Esophagus squamous epithelium (tissue), 5 donors: ENCODE data around the gene RIMBP2. TPM values are rescaled to one million over a fixed set of nuclear protein-coding genes. Genes with fewer than 3 reads are reported as not detected.

Experiments used
- DNase-seq: peaks from one replicate; lab custom pipeline; 2025; lab: John Stamatoyannopoulos, UW
- H3K27ac ChIP-seq, 4 donors: fragments of 200-600 bp; sonication (generic); one replicate each; pipeline ENCODE4 v1.5.1; 2016 to 2019; ENCODE audit warnings: mild to moderate bottlenecking in 1 of 4
- H3K27me3 ChIP-seq, 4 donors: fragments of 200-600 bp; sonication (generic); 1 replicate in 3 of 4; 2 replicates in 1 of 4; pipeline versions ENCODE4 v1.5.1 to v1.6.0; 2017 to 2021; ENCODE audit warnings: antibody characterized with exemption in 1 of 4
- H3K36me3 ChIP-seq, 3 donors: fragments of 200-600 bp; sonication (generic); one replicate each; pipeline ENCODE4 v1.5.1; 2016 to 2019
- H3K4me1 ChIP-seq, 3 donors: fragments of 200-600 bp; sonication (generic); one replicate each; pipeline ENCODE4 v1.5.1; 2017 to 2019
- H3K4me3 ChIP-seq, 4 donors: fragments of 200-600 bp; sonication (generic); 1 replicate in 3 of 4; 2 replicates in 1 of 4; pipeline ENCODE4 v1.5.1; 2016 to 2019; ENCODE audit warnings: mild to moderate bottlenecking in 2 of 4, moderate library complexity in 1 of 4
- H3K9me3 ChIP-seq, 3 donors: fragments of 200-600 bp; sonication (generic); one replicate each; pipeline ENCODE4 v1.5.1; 2016 to 2019
- CTCF ChIP-seq, 6 experiments: fragments of 450-650 bp in 4 of 6; fragments of 200-600 bp in 2 of 6; sonication (generic) in 2 of 6; IDR thresholded peaks; one replicate each; pipeline ENCODE4 v1.5.1; 2016 to 2019; ENCODE audit warnings: antibody characterized with exemption in 6 of 6, mild to moderate bottlenecking in 4 of 6, moderate library complexity in 4 of 6
- POLR2A ChIP-seq, 4 donors: fragments of 450-650 bp; IDR thresholded peaks; one replicate each; pipeline ENCODE4 v1.6.1; 2017; ENCODE audit warnings: antibody characterized with exemption in 4 of 4, mild to moderate bottlenecking in 4 of 4, moderate library complexity in 3 of 4
- WGBS, 2 donors: methylation state at CpG; one replicate each; pipeline ENCODE4 v1.1.5; 2018; 5-methylcytosine and 5-hydroxymethylcytosine counted together
- intact Hi-C: fragments of 100-400 bp; cut with DNase I; formaldehyde crosslinking; loops from one replicate; pipeline ENCODE4 v1.15.0; 2022
- total RNA-seq, 4 donors: library from RNA; depleted of rRNA; stranded (reverse); fragments of >200 nt; gene quantifications; one replicate each; pipeline ENCODE4 v1.1.0, GENCODE V29; 2016
- donor health status: DM: yes; HTN: yes; CAD: no.

RIMBP2 gene
- total RNA-seq, 4 donors from 2014 or later = 0.08 to 0.76 (median 0.46) TPM

GRCh38 chr12:130460611-130461446 lies 255.3 kb downstream of the RIMBP2 start:
- no peaks in the 10 kb centered on the region for H3K36me3 ChIP-seq
- H3K4me1 ChIP-seq = no peaks in the 10 kb centered on the region
- no peak overlapping the region for H3K27ac ChIP-seq
- no peak overlapping the region for H3K4me3 ChIP-seq
- TF ChIP-seq POLR2A (IDR thresholded peaks at IDR 0.05) (no peak), CTCF (IDR thresholded peaks at IDR 0.05) (no peak)
- no peak for DNase-seq
- WGBS, 2 donors = 78 to 84% methylated on average over 5 to 14 of the region's 28 CpGs
- intact Hi-C loops = no loop called here
- peaks cover 0 to 8% (median 0%) of the 10 kb centered on the region in 4 donors for H3K27me3 ChIP-seq
- no peaks in the 10 kb centered on the region for H3K9me3 ChIP-seq

DNA sequence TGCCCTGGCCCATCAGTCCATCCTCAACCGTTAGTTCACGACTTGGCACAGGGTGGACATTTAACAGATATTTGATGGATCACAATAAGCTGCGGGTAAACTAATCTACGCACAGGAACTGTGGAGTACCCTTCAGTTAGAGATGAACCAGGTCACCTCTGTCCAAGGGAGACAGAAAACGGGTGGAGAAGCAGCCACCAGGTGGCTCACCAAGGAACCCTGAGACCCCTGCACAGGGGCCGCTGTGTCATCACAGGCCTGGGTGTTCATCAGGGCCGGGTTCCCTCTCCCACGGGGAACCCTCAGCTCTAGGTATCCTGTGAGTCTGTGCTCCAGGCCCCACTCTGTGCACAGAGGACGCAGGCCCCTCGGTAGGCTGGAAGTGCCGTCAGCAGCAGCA lies 256.2 kb downstream of the RIMBP2 start:
- TF ChIP-seq POLR2A (IDR thresholded peaks at IDR 0.05) = no peak
- TF ChIP-seq CTCF (IDR thresholded peaks at IDR 0.05) = no peak
- no peak for DNase-seq
- intact Hi-C loops = no loop called here
- H3K36me3 ChIP-seq = no peaks in the 10 kb centered on the region
- WGBS, 2 donors = 67 to 98% methylated on average over 5 to 7 of the region's 11 CpGs
- no peaks in the 10 kb centered on the region for H3K4me1 ChIP-seq
- H3K27ac ChIP-seq = no peak overlapping the region
- peaks cover 0 to 3% (median 0%) of the 10 kb centered on the region in 4 donors for H3K27me3 ChIP-seq
- H3K4me3 ChIP-seq = no peak overlapping the region
- H3K9me3 ChIP-seq = no peaks in the 10 kb centered on the region

DNA sequence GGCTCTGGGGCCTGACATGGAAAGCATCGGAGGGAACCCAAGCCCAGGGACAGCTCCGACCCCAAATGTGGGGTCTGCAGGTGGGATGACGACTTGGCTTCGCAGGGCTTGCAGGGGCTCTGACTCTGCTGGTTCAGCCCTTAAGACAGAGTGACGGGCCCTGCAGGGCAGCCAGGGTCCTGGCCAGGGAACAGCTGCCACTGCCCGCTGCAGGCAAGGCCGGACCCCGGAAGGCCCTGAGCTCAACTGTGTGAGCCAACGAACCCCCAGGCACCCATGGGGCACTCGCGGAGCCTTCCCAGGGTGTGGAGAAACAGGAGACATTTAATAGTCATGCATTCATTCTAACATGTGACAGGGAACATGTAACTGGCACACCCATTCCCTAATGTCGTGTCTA lies 257.8 kb downstream of the RIMBP2 start:
- no peak for DNase-seq
- H3K9me3 ChIP-seq = no peaks in the 10 kb centered on the region
- WGBS, 2 donors = 79 to 80% methylated on average over 4 to 11 of the region's 12 CpGs

DNA sequence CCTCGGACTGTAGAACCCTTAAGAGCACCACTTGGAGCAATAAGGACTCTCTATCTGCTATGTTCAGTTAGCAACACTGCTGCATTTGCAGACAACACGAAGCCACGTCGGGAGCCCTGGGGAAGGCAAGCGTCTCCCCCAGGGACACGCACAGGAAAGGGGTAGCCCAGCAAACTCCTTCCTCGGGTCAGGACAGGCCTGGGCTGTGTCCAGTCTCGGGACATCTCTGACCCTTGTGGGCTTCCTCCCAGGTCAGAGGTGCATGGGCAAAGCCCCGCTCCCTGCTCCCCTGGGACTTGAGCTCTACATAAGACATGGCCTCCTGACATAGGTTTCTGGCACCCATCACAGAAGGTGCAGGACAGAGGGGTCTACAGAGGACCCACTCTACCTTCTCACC lies 258.9 kb downstream of the RIMBP2 start:
- H3K4me1 ChIP-seq = no peaks in the 10 kb centered on the region
- no peaks in the 10 kb centered on the region for H3K36me3 ChIP-seq
- DNase-seq = no peak
- 20 to 100% methylated on average over 1 to 3 of the region's 9 CpGs for WGBS, 2 donors
- H3K27ac ChIP-seq = no peak overlapping the region
- H3K4me3 ChIP-seq = no peak overlapping the region
- peaks cover 0 to 3% (median 0%) of the 10 kb centered on the region in 4 donors for H3K27me3 ChIP-seq
- intact Hi-C loops = no loop called here
- H3K9me3 ChIP-seq = no peaks in the 10 kb centered on the region
- no peak for TF ChIP-seq POLR2A (IDR thresholded peaks at IDR 0.05)
- no peak for TF ChIP-seq CTCF (IDR thresholded peaks at IDR 0.05)

More for the DNA sequence above, 257.8 kb downstream of the RIMBP2 start:
- Histone ChIP-seq H3K27ac (no peak overlapping the region), H3K4me3 (no peak overlapping the region), H3K36me3 (no peaks in the 10 kb centered on the region), H3K27me3 (peaks cover 0 to 3% (median 0%) of the 10 kb centered on the region in 4 donors), H3K4me1 (no peaks in the 10 kb centered on the region)
- TF ChIP-seq CTCF (IDR thresholded peaks at IDR 0.05) (no peak), POLR2A (IDR thresholded peaks at IDR 0.05) (no peak)
- intact Hi-C loops = no loop called here

GRCh38 chr12:130456375-130457199 lies 259.5 kb downstream of the RIMBP2 start:
- no peak for TF ChIP-seq POLR2A (IDR thresholded peaks at IDR 0.05)
- no peak for TF ChIP-seq CTCF (IDR thresholded peaks at IDR 0.05)
- no peak for DNase-seq
- Histone ChIP-seq H3K9me3 (no peaks in the 10 kb centered on the region), H3K36me3 (no peaks in the 10 kb centered on the region), H3K27ac (no peak overlapping the region), H3K27me3 (peaks cover 0 to 3% (median 0%) of the 10 kb centered on the region in 4 donors), H3K4me1 (no peaks in the 10 kb centered on the region), H3K4me3 (no peak overlapping the region)
- 58 to 72% methylated on average over 11 to 22 of the region's 28 CpGs for WGBS, 2 donors
- intact Hi-C loops = no loop called here
